Measurements from ENCODE around the gene CCNF.
A peak's percentile ranks its signal among the peaks of the same experiment; 100 is the strongest.
"Not testable (repeated sequence)": the region's sequence is repeated elsewhere in the genome, so short reads cannot be mapped to it uniquely, and the experiment has no call there.

The CCNF gene

DNA sequence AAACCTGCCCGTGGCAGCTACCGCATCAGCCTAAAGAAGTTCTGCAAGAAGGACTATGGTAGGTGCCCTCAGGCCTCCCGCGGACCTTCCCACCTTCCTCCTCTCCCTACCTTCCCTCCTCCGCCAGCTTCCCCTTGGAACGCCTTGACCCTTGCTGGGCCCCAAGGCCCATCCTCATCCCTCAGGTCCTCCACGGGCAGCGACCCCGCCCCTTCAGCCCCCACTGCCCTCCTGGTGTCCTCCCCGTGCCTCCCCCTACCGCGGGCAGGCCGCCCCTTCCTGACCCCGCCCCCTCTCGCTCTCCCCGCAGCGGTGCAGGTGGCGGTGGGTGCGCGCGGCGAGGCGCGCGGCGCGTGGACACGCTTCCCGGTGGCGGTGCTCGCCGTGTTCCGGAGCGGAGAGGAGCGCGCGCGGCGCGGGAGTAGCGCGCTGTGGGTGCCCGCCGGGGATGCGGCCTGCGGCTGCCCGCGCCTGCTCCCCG lies 44.2 kb downstream of the CCNF start:
- DNase-seq, result no peak

- peak; percentile 62 for DNase-seq
Observed at GRCh38 chr16:2473999-2474876, 45.0 kb downstream of the CCNF start.

DNA sequence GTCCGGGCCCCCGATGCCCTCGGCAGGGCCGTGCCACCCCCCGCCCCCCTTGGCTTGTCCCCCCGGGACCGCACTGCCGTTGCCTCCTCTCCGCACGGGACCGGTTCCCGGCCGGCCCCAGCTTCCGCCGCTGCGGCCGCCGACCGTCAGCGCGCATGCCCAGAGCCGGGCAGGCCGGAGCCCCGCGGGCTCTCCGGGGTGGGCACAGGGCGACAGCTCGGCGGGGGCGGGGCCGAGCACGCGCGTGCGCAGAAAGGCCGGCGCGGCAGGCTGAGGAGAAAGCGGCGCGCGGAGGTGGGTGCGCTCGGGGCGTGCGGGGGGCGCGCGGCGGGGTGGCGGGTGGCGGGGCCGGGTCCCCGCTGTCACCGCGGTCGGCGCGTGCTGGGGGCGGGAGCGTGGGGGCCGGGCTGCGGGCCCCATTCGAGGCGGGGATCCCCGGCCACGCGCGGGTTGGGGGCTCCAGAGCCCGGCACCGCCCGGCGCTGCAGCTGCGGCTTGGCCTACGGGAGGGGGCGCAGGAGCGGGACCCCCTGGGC lies 45.7 kb downstream of the CCNF start, which contains the start of gene TBC1D24:
Gene TBC1D24, plus strand, starts transcription at position 251 of the 536 bp plus-strand sequence. CDS start 21,022 bp downstream, outside the sequence.
- DNase-seq, result peak; percentile 89

GRCh38 chr16:2475413-2476344 lies 46.4 kb downstream of the CCNF start:
- peak; percentile 61 for DNase-seq

DNA sequence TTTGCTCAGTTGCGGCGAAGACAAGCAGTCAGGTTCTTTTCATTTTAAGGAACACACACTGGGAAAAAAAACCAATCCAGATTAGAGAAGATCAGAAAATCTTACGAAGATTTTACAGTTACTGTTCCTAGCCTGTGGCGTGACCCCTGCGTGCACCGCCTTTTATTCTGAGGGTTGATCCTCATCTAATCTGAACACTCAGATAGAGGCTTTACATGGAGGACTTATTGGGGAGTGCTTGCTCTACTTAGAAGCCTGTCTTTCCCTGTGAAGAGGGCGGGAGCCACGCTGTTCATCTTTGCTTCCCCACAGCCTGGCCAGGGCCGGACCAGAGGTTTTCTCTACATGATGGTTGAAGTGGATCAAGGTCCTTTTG lies 47.1 kb downstream of the CCNF start:
- DNase-seq, result no peak

DNA sequence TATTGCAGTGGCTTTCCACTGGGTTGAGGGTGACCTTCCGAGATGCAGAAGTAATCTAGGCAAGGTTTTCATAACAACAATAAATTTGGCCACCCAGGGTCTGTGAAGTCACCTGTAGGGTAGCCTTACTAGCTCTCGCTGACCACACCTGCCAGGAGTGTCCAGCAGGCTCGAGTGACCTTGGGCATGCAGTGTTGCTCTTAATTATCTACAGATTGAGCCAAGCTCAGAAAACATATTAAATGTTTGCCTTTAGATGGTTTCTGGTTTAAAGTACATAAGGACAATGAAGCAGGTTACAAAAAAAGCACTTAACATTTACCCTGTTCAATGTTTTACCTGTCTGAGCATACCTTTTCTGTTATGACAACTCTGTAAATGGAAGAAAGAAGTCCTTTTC lies 47.5 kb downstream of the CCNF start:
- DNase-seq, result no peak

DNA sequence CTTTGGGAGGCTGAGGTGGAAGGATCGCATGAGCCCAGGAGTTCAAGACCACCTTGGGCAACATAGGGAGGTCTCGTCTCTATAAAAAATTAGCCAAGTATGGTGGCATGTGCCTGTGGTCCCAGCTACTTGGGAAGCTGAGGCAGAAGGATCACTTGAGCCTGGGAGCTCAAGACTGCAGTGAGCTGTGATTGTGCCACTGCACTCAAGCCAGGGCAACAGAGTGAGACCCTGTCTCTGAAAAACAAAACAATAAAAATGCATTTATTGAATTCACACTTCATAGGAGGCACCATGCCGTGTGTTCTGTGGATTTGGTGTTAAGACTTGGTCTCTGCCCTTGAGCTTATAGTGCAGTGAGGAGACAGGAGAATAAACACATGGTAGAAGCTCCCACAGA lies 48.1 kb downstream of the CCNF start:
- no peak for DNase-seq

DNA sequence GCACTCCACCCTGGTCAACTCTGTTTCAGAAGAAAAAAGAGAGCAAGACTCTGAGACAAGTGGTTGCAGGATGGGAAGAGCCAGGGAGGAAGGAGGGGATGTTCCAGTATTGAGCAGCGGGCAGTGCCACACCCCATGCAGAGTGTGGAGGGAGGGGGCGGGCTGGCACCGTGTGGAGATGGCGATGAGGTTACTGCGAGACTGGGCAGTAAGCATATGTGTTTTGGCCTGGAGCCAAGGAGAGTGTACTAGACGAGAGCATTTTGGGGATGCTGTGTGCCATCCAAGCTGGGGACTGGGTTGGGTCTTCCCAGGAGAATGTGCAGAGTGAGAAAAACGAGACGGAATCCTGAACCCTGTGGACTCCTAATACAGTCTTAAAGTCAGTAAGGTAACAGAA lies 49.0 kb downstream of the CCNF start:
- DNase-seq, result no peak

DNA sequence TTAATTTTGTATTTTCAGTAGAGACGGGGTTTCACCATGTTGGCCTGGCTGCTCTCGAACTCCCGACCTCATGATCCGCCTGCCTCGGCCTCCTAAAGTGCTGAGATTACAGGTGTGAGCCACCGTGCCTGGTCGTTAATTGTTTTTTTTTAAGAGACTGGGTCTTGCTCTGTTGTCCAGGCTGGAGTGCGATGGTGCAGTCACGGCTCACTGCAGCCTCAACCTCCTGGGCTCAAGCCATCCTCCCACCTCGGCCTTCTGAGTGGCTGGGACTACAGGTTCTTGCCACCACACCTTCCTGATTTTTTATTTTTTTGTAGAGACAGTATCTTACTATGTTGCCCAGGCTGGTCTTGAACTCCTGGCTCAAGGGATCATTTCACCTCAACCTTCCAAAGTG lies 50.7 kb downstream of the CCNF start:
- not testable (repeated sequence) for DNase-seq

GRCh38 chr16:2480948-2481347 lies 51.7 kb downstream of the CCNF start:
- DNase-seq, result no peak

- no peak for DNase-seq
Observed at GRCh38 chr16:2481676-2482075, 52.4 kb downstream of the CCNF start.

GRCh38 chr16:2482249-2482648 lies 53.0 kb downstream of the CCNF start:
- DNase-seq, result no peak

DNA sequence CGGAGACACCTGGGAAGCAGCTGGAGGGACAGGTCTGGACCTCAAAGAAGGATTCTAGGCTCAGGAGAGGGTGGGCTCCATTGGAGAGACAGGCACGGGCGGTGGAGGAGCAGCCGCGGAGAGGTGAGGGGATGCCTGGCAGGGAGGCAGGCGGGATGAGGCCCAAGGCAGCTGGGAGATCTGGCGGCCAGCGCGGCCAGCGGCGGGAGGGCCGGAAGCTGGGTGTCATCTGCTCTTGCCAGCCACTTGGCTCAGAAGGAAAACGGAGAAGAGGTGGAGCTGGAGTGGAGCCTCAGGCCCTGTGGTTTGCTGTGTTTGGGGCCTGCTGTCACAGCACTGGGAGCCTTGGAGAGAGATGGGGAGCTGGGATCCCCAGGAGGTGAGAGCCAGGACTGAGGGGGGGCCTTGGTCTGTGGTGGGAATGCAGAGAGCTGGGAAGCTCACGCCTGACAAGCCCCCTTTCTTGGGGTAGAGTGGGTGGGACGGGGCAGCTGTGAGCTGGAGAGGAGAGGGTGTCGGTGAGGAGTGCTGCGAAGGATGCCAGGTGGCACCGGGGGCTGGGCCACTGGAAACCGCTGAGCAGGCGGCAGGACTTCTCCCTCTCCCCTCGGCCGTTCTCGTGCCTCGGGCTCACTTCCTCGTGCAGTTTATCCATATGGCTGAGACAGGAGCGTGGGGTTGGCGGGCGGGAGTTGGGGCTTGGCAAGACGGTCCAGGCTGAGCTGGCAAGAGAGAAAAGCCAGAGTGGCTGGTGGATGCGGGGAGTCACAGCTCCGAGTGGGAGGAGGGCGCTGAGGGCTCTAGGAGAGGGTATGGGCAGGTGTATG lies 53.7 kb downstream of the CCNF start:
- DNase-seq, result no peak

DNA sequence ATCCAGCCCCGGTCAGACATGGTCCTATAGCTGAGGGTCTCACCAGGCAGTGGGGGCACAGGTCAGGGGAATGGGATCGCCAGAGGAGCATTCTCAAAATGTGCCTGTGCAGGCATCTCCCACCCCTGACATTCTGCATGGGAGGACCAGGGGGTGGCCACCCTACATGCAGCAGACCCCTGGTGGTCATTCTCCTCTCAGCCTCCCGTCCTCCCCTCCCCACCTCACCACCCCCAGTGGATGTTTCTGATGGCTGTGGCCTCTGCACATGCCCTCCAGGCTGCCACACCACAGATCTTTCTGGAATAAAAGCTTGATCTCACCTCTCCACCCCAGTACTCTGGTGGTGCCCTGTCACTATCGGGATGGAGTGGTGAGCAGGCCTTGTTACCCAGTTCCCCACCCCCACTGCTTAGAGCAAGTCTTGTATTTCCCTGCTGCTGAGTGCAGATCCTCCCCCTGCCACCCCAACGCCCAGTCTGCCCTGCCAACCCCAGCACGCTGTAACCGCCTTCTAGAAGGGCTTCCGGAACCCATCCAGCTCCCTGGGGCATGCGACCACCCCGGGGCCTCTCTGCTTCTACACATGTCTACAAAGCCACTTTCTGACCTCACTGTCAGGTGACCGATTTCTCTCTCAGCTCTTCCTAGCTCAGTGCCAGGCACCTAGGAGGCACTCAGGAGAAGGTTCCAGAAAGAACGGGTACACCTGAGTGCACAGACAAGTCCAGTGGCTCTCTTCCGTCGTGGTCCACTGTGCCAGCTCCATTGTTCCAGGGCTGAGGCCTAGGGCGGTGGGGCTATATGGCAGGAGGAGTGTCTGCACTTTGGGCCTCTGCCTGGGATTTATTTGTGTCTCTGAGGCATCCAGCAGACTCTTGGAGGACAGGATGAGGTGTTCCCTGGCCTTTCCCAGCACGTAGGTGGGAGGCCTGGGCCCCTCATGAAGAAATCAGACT lies 55.0 kb downstream of the CCNF start:
- DNase-seq, result no peak

DNA sequence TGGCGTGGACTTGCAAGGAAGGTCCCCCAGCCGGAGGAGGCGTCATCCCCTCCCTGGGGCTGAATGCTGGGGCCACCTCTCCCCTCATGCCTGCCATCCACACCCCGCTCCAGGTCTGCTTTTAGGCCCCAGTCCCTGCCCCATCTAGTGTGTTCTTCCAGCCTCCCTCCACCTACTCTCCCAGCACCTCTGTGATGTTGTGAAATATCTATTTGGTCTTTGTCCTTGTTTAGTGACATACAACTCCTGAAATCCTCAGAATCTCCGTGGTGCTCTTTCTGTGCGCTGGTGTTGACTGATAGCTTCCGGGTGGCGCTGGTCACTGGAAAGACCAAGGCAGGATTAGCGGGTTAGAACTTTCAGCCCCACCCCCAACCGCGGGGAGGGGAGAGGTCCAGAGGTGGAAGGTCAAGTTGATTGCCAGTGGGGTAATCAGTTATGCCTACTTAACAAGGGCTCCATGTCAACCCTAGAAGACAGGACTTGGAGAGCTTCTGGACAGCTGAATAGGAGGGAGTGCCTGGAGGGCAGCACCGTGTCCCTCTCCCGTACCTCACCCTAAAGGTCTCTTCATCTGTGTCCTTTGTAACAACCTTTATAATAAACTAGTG lies 55.8 kb downstream of the CCNF start:
- no peak for DNase-seq

DNA sequence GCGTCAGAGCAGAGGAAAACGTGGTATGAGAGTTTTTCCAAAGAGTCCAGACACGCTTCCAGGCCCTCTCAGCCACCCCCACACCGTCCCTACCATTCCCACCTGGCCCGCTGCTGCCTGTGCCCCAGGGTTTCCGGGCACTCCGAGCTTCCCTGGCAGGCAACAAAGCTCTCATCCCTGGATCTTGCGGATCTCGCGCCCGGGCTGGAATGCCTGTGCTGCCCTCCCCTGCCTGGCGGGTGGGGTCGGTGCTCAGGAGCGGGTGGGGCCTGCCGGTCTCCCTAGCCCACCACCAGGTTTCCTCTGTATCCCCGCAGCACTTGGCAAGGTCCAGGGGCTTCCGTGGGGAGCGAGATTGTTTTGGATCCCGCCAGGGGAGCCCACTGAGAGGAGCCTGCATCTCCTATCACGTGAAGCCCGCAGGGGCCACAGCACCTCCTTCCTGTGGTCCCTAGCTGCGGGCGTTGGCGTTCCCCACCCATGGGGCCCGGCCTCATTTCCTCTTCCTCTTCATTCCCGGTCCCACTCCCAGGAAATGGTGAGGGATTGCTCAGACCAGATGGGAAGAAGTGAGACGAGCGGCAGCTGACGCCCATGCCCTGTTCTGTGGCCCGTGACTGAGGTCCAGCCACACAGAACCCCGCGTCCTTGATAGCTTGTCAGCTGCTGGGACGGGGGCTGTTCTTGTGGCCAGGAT lies 56.7 kb downstream of the CCNF start:
- no peak for DNase-seq

DNA sequence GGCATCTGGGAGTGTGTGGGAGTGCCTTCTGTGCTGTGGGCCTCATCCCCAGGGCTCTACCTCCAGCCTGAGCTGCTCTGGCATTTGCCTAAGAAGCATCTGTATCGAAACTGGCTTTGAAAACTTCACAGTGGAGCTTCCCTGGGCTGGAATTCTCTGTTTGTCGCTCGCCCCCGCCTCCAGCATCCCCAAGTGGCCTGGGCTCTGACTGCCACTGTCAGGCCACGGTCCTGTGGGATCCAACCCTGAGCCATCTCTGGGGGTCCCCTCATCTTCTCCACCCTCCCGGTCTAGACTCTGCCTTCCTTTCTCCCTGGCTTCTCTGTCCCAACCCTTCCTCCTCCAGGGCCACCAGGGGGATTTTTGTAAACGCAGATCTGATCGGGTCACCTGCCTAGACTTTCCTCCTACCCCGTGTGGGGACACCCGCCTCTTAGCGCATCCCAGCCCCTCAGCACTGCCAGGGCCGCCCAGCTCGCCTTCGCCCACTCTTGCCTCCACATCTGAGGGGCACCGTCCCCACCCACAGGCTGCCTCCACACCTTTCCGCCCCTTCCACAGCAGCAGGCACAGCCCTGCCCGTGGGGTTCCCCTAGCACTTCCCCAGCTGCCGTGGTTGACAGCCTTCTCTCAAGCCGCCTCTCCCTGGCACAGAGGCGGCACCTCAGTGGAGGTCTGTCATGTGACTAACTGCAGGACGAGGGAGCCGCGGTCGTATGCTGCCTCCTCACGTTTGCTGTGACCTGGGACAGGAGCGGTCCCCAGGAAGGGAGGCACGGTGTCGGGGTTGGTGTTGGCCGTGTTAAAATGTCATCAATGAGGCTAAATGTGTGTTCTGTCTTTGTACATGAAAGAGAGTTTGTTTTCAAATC lies 57.6 kb downstream of the CCNF start:
- DNase-seq, result peak; percentile 78

GRCh38 chr16:2487517-2487842 lies 58.2 kb downstream of the CCNF start:
- DNase-seq, result no peak

GRCh38 chr16:2487903-2488531 lies 58.8 kb downstream of the CCNF start:
- no peak for DNase-seq

All from stimulated activated CD8-positive, alpha-beta memory T cell treated with anti-CD3 and anti-CD28 coated beads, Interleukin-4, amount 100 ng/mL, for 48 hours (primary cell).